NOMO-1 treated with dmso at 0.1 percent for 144 hours (cell line): Measurements from ENCODE around the gene HOXB4.

Experiments
- DNase-seq: peaks from one replicate; lab custom pipeline; 2025; ENCODE audit not compliant: unreplicated experiment; lab: John Stamatoyannopoulos, UW

The HOXB4 gene

GRCh38 chr17:48590607-48591161 lies 12.5 kb upstream of the HOXB4 start:
- no peak for DNase-seq

- DNase-seq = no peak
These were observed 11.9 kb upstream of the HOXB4 start, which contains the start of gene HOXB3 for GRCh38 chr17:48589831-48590606. HOXB3 (minus strand) TSS chr17:48590241; CDS start chr17:48552474, 37,767 bp downstream.

DNA sequence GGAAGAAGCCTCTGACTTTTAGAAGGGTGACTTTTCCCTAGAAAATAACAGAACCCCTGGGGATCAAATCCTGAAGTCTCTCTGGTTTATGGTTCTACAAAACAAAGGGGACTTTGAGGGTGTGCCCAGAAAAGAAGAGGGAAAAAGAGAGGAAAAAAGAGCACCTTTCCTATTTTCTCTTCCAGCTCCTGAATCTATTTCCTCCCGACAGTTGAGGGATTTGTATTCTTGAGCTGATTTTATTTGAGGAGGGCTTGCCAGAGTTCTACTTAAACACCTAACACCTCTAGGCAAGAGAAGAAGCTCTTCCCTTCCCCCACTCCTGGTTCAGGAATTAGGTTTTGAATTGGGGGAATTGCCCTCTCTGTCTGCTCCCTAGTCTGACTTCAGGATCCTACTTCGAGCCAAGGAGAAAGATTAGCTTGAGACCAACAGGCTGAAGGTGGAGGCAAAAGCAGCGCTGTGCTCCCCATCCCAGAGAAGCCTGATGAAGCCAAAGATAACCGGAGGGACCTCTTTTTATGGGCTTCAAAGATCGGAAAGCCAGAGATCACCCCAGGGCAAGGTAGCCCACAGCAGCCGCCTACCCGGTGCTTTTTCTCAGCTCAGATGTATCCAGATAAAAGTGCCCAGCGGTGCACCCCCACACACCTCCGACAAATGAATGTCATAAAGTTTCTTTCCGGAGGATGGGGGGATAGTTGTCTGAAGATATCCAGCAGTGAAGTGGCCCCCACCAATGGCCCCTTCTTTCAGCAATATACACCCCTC lies 11.1 kb upstream of the HOXB4 start:
- no peak for DNase-seq

GRCh38 chr17:48588528-48588927 lies 10.4 kb upstream of the HOXB4 start:
- no peak for DNase-seq

DNA sequence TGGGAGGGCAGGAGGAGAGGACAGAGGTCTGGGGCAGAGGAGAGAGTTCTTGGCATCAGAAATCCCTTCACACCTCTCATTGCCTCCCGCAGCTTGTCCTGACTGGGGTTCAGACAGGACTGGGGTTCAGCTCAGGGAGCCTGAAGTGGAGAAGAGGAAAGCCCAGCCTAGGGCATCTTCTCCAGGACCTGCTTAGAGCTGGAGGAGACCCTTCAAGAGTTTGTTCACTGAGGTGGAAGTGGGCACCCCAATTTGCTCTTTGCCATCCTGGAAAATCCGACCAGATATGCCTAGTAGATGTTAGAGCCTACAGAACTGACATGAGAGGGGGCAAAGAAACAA lies 9.9 kb upstream of the HOXB4 start:
- DNase-seq = no peak

GRCh38 chr17:48587276-48588073 lies 9.3 kb upstream of the HOXB4 start:
- no peak for DNase-seq

GRCh38 chr17:48586355-48587258 lies 8.5 kb upstream of the HOXB4 start:
- no peak for DNase-seq

- no peak for DNase-seq
These were observed 6.1 kb upstream of the HOXB4 start for GRCh38 chr17:48584223-48584741.

DNA sequence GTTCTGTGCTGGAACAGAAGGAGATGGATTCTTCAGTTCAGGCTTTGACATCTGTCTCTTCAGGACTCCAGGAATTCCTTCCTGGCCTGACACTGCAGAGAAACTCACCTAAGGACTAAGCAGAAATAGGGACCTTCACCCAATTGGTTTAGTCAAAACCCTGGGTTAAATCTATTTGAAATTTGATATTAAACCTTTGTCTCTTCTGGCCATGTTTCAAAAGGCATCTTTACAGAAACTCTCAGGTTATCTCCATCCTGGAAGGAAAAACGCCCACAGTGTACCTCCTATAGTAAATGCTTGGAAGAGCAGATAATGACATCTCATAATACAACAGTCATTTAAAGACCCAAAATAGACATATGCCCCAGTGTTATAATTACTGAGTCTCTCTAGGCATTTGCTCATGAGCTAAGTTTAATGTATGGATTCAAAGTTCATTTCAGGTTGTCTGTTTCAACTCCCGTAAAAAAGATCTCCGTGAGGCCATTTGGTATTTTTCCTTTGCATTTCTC lies 5.6 kb upstream of the HOXB4 start:
- DNase-seq = no peak

DNA sequence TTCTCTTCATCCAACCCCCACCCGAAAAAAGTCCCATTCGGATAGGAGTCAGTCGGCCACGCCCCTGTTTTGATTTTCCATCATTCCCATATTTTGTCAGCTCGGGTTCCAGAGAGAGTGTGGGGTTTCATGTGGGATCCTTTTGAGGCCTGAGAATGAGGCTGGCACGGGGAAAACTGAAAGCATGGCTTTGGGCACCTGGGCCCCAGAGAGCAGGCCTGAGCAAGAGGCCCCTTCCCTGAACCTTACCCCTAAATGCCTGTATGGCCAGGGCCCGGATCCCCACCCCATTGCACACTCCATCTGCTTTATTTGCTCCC lies 4.6 kb upstream of the HOXB4 start:
- no peak for DNase-seq

DNA sequence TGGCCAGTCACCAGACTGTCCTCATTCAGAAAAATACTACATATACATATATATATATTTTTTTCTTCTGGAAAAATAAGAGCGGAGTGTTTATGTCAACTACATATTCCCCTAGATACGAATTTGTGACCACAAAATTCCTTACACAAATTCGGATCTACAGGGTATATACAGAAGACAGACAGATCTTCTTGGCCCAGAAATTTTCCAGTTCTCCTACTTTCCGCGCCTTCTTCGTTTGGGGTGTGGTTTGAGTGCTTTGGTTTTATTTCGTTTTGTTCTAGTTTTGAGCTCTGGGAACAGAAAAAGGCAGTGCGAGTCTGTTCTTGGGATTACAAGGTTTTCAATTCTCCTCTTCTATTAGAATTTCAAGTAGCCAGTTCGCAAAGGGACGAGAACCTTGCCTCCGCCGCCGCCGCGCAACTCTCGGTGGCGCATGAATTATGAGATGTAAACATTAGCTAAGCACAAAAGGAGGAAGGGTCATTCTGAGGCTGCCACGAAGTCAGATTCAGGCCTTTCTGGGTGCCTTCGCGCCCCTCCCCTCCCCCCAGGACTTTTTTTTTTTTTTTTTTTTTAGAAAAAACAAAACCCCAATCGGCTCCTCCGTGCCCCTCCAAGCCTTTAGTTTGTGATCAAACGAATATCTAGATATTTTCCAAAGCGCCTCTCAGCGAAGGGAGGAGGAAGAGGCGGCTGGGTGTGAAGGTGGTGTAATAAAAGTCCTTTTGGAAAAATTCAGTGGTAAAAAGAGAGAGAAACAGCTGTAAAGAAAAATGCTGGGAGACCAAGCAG lies 1.8 kb upstream of the HOXB4 start:
- no peak for DNase-seq

DNA sequence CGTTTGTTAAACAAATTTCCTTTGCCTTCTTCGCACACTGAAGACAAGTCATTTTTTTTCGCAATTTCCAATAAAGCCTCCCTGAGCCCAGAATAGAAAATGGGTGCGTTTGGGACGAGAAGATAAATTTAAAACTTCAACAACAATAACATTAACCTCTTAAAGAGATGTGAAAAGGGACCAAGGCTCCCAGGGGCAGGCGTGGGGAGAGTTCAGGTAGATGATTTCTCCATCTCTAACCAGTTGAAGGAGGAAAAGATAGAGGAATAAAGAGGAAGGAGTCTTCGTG lies 1.3 kb upstream of the HOXB4 start:
- DNase-seq = no peak

- DNase-seq = no peak
These were observed 693 bp upstream of the HOXB4 start for GRCh38 chr17:48578616-48579470.

GRCh38 chr17:48577330-48577945 lies 712 bp downstream of the HOXB4 start:
- DNase-seq = no peak

GRCh38 chr17:48576479-48577309 lies 1.5 kb downstream of the HOXB4 start:
- no peak for DNase-seq

GRCh38 chr17:48575673-48576478 lies 2.3 kb downstream of the HOXB4 start:
- no peak for DNase-seq
